ENCODE measurements around the gene ETV6.

GRCh38 chr12:11719678-11720099, 70.2 kb downstream of the ETV6 start:
- TF ChIP-seq CTCF (IDR thresholded peaks at IDR 0.05) (no peak), POLR2A (IDR thresholded peaks at IDR 0.05) (no peak)

Data from right lobe of liver (tissue), 4 donors.